PFSK-1 (cell line): ENCODE data around the gene C1orf122.

Experiments used
- FOXP2 ChIP-seq: optimal IDR thresholded peaks from 2 replicates; pipeline ENCODE3; 2011; ENCODE audit warnings: borderline replicate concordance, control low read depth, inconsistent platforms; ENCODE audit not compliant: insufficient read depth; ENCODE audit errors: extremely low read length, extremely low read depth
- POLR2AphosphoS5 ChIP-seq: IDR thresholded peaks from 2 replicates; pipeline ENCODE4 v1.6.1; 2012; ENCODE audit warnings: low read depth, mild to moderate bottlenecking, control low read depth, low read length, moderate library complexity
- REST ChIP-seq, 2 experiments: IDR thresholded peaks; 2 replicates each; pipeline versions ENCODE4 v1.6.1 to v1.8.0; 2011 to 2012; ENCODE audit warnings: low read depth in 2 of 2, low read length in 2 of 2, control low read depth in 1 of 2, inconsistent platforms in 1 of 2, mild to moderate bottlenecking in 1 of 2, moderate library complexity in 1 of 2; ENCODE audit not compliant: insufficient read depth in 1 of 2
- SIN3A ChIP-seq: IDR thresholded peaks from 2 replicates; pipeline ENCODE4 v1.6.1; 2012; ENCODE audit warnings: mild to moderate bottlenecking, low read length, moderate library complexity, borderline replicate concordance; ENCODE audit not compliant: insufficient read depth
- TAF1 ChIP-seq: IDR thresholded peaks from 2 replicates; pipeline ENCODE4 v1.6.1; 2012; ENCODE audit warnings: low read length, control low read depth, borderline replicate concordance; ENCODE audit not compliant: insufficient read depth

C1orf122 gene

GRCh38 chr1:37821481-37821880, 13.9 kb downstream of the C1orf122 start:
- TF ChIP-seq FOXP2, result no peak
- TF ChIP-seq POLR2AphosphoS5, result no peak
- no peak for TF ChIP-seq SIN3A
- TF ChIP-seq REST (IDR thresholded peaks at IDR 0.05; ENCODE audit: insufficient read depth in 1 of 2, low read depth in 2 of 2, low read length in 2 of 2), result no peak
- TF ChIP-seq TAF1, result no peak

DNA sequence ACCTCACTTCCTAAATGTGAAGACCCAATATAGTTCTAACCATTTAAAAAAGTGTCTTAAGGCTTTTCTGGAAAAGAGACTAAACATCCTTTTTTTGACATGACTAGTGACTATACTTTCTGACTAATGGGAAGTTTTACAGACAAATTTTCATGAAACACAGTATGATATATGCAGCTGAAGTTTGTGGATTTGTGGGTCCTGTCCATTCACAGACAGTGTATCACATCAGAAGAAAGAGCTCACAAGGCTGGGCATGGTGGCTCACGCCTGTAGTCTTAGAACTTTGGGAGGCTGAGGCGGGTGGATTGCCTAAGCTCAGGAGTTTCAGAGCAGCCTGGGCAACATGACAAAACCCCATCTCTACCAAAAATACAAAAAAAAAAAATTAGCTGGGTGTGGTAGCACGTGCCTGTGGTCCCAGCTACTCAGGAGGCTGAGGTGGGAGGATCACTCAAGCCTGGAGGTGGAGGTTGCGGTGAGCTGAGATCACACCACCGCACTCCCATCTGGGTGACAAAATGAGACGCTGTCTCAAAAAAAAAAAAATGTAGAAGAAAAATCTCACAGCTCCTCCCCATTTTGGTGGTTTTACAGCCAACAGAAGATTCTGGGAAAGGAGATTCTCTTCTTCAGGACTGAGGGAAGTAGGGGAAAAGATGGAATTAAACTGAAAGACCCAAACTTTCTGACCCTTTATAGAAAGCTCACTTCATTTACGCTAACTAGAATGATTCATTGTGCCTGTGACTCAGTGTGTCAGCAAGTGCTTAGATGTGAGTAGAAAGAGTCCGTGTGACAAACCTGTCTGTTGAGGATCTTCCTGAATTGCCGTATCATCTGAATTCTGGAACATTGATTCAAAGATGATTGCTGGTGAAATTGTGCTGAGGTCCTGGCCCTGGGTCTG, 15.6 kb downstream of the C1orf122 start:
- TF ChIP-seq REST (IDR thresholded peaks at IDR 0.05; ENCODE audit: insufficient read depth in 1 of 2, low read depth in 2 of 2, low read length in 2 of 2), result no peak

DNA sequence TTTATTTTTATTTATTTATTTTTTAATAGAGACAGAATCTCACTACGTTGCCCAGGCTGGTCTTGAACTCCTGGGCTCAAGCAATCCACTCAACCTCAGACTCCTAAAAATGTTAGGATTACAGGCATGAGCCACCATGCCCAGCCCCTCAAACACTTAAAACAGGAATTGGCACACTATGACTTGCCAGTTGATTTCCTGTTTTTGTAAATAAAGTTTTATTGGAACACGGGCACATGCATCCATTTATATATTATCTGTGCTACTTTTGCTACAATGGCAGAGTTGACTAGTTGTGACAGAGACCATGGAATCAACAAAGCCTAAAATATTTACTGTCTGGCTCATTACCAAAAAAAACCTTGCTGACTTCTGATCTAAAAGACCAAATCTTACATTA, 16.4 kb downstream of the C1orf122 start:
- TF ChIP-seq TAF1, result no peak
- TF ChIP-seq REST (IDR thresholded peaks at IDR 0.05; ENCODE audit: insufficient read depth in 1 of 2, low read depth in 2 of 2, low read length in 2 of 2), result no peak
- no peak for TF ChIP-seq SIN3A
- no peak for TF ChIP-seq FOXP2
- no peak for TF ChIP-seq POLR2AphosphoS5

DNA sequence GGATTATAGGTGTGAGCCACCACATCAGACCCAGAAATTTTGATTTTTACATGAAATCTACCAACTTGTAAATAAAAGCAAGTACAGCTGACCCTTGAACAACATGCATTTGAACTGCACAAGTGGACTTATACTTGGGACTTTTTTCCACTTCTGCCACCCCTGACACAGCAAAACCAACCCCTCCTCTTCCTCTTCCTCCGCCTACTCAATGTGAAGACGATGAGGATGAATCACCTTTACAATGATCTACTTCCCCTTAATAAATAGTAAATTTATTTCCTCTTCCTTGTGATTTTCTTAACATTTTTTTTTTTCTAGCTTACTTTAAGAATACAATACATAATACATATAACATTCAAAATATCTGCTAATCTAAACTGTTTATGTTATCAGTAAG, 17.9 kb downstream of the C1orf122 start:
- TF ChIP-seq SIN3A, result no peak

- TF ChIP-seq TAF1 (no peak), SIN3A (no peak), REST (IDR thresholded peaks at IDR 0.05; ENCODE audit: insufficient read depth in 1 of 2, low read depth in 2 of 2, low read length in 2 of 2) (no peak), FOXP2 (no peak), POLR2AphosphoS5 (no peak)
Measured at GRCh38 chr1:37828410-37829074, 21.0 kb downstream of the C1orf122 start.
